ENCODE results near the gene GATD1.

DNA sequence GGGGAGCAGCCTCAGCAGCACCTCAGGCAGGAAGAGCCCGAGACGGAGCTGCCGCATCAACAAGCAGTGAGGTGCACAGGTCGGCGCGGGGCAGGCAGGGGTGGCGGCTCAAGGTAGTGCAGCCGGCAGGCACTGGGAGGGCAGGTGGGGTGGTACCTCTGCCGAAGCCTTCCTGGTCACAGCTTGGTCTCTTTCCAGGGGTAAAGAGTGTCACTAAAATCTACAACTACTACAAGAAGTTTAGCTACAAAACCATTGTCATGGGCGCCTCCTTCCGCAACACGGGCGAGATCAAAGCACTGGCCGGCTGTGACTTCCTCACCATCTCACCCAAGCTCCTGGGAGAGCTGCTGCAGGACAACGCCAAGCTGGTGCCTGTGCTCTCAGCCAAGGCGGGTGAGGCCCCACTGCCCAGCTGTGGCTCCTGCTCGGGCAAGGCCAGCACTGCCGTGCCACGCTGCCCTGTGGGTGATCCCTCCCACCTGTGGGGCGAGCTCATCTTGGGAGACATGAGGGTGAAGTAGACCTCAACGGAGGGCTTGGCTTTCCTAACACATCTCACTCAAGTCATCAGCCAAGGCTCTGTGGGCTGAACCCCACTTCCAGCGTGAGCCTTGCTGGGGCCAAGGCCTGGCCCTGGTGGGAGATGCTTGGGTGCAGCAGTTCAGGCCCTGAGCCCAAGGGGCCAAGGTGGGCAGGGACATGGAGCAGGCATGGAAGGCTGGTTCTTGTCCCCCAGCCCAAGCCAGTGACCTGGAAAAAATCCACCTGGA, 13.6 kb downstream of the GATD1 start:
- TF ChIP-seq, protein P1, sequence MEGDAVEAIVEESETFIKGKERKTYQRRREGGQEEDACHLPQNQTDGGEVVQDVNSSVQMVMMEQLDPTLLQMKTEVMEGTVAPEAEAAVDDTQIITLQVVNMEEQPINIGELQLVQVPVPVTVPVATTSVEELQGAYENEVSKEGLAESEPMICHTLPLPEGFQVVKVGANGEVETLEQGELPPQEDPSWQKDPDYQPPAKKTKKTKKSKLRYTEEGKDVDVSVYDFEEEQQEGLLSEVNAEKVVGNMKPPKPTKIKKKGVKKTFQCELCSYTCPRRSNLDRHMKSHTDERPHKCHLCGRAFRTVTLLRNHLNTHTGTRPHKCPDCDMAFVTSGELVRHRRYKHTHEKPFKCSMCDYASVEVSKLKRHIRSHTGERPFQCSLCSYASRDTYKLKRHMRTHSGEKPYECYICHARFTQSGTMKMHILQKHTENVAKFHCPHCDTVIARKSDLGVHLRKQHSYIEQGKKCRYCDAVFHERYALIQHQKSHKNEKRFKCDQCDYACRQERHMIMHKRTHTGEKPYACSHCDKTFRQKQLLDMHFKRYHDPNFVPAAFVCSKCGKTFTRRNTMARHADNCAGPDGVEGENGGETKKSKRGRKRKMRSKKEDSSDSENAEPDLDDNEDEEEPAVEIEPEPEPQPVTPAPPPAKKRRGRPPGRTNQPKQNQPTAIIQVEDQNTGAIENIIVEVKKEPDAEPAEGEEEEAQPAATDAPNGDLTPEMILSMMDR (IDR thresholded peaks at IDR 0.05): no peak
- no peak for TF ChIP-seq POLR2A (IDR thresholded peaks at IDR 0.05)
